ENCODE data around the gene FUT6.

- TF ChIP-seq EZH2phosphoT487 (IDR thresholded peaks at IDR 0.05; ENCODE audit: borderline replicate concordance, low read depth, low read length): no peak
- TF ChIP-seq CTCF (conservative IDR thresholded peaks at IDR 0.05; ENCODE audit: low read length): no peak
Measured at GRCh38 chr19:5809469-5809868, 30.0 kb downstream of the FUT6 start.
